B cell (primary cell): ENCODE data around the gene GABRG3. TPM values are rescaled to one million over a fixed set of nuclear protein-coding genes. Genes with fewer than 3 reads are reported as not detected.
"Not testable (repeated sequence)": the region's sequence is repeated elsewhere in the genome, so short reads cannot be mapped to it uniquely, and the experiment has no call there.

ENCODE experiments used
- ATAC-seq: fragments of 200-7000 bp; cut with Tn5 transposase; one replicate; pipeline ENCODE4 v1.10.0; 2021; ENCODE audit warnings: low read depth, mild to moderate bottlenecking, moderate number of reproducible peaks, moderate library complexity
- CTCF ChIA-PET: fragments of 350-600 bp; sonication (Branson Sonifier 250); formaldehyde crosslinking; loops from one replicate; lab custom pipeline; 2021; ENCODE audit warnings: antibody characterized with exemption, inconsistent platforms; lab: Charles Lee
- POLR2A ChIA-PET: fragments of 350-600 bp; sonication (Branson Sonifier 250); formaldehyde crosslinking; loops from one replicate; lab custom pipeline; 2021; ENCODE audit warnings: antibody characterized with exemption; lab: Charles Lee
- DNase-seq: peaks from one replicate; pipeline ENCODE4 v3.0.0; 2013
- H2AFZ ChIP-seq: 2 replicates; pipeline ENCODE4 v1.6.1; 2012; ENCODE audit warnings: mild to moderate bottlenecking, low read depth, low read length; ENCODE audit not compliant: insufficient read depth, poor library complexity, severe bottlenecking
- H3K27ac ChIP-seq, 2 donors: 1 replicate in 1 of 2; 2 replicates in 1 of 2; pipeline ENCODE4 v1.5.1; 2012 to 2013; ENCODE audit warnings: low read length in 2 of 2, mild to moderate bottlenecking in 2 of 2, moderate library complexity in 1 of 2
- H3K27me3 ChIP-seq, 4 experiments: fragments of 200-600 bp in 1 of 4; sonication (generic) in 1 of 4; replicated peaks in 1 of 4; 1 replicate in 2 of 4; 2 replicates in 2 of 4; pipeline versions ENCODE4 v1.6.1 to v1.7.0; 2013 to 2016; ENCODE audit warnings: low read length in 3 of 4, mild to moderate bottlenecking in 2 of 4, mixed read lengths in 1 of 4, moderate library complexity in 1 of 4; ENCODE audit not compliant: insufficient read depth in 4 of 4, control insufficient read depth in 3 of 4; ENCODE audit errors: control extremely low read depth in 1 of 4
- H3K36me3 ChIP-seq, 2 experiments: replicated peaks in 1 of 2; 1 replicate in 1 of 2; 2 replicates in 1 of 2; pipeline versions ENCODE4 v1.6.1 to v1.7.1; 2013; ENCODE audit warnings: low read length in 1 of 2; ENCODE audit not compliant: insufficient read depth in 2 of 2, control insufficient read depth in 1 of 2; ENCODE audit errors: control extremely low read depth in 1 of 2, extremely low read depth in 1 of 2
- H3K4me1 ChIP-seq, 2 donors: fragments of 200-600 bp in 1 of 2; sonication (generic) in 1 of 2; 1 replicate in 1 of 2; 2 replicates in 1 of 2; pipeline versions ENCODE4 v1.5.1 to v1.6.1; 2013 to 2017; ENCODE audit warnings: low read length in 2 of 2; ENCODE audit not compliant: control insufficient read depth in 2 of 2, insufficient read depth in 2 of 2
- H3K4me2 ChIP-seq: replicated peaks from 2 replicates; pipeline ENCODE3; 2012; ENCODE audit warnings: mild to moderate bottlenecking, low read depth, low read length; ENCODE audit not compliant: poor library complexity, severe bottlenecking
- H3K4me3 ChIP-seq, 5 experiments: fragments of 200-600 bp in 1 of 5; sonication (generic) in 1 of 5; 1 replicate in 3 of 5; 2 replicates in 2 of 5; pipeline versions ENCODE4 v1.5.1 to v1.7.0; 2011 to 2016; ENCODE audit warnings: low read length in 4 of 5, mild to moderate bottlenecking in 4 of 5, low read depth in 2 of 5, control low read depth in 1 of 5, moderate library complexity in 1 of 5; ENCODE audit not compliant: insufficient read depth in 1 of 5; ENCODE audit errors: control extremely low read depth in 1 of 5, extremely low read depth in 1 of 5
- H3K79me2 ChIP-seq: fragments of 200-600 bp; sonication (generic); one replicate; pipeline ENCODE4 v1.6.0; 2016; ENCODE audit warnings: low read length; ENCODE audit not compliant: control insufficient read depth, insufficient read depth
- H3K9ac ChIP-seq: fragments of 200-600 bp; sonication (generic); 2 replicates; pipeline ENCODE4 v1.6.1; 2017; ENCODE audit warnings: mild to moderate bottlenecking, low read length, moderate library complexity
- H3K9me3 ChIP-seq, 3 donors: one replicate each; pipeline versions ENCODE4 v1.6.1 to v1.7.1; 2013; ENCODE audit warnings: low read length in 2 of 3; ENCODE audit not compliant: control insufficient read depth in 2 of 3, insufficient read depth in 1 of 3; ENCODE audit errors: control extremely low read depth in 1 of 3
- H4K20me1 ChIP-seq: 2 replicates; pipeline ENCODE4 v1.6.0; 2012; ENCODE audit warnings: mild to moderate bottlenecking, low read length; ENCODE audit not compliant: insufficient read depth, control insufficient read depth, poor library complexity, severe bottlenecking
- H3K27ac Mint-ChIP-seq: one replicate; pipeline ENCODE4 v1.8.0; 2021; ENCODE audit warnings: mixed read lengths
- H3K27me3 Mint-ChIP-seq: one replicate; pipeline ENCODE4 v1.8.0; 2021; ENCODE audit warnings: mixed read lengths
- H3K4me1 Mint-ChIP-seq: one replicate; pipeline ENCODE4 v1.8.0; 2021; ENCODE audit warnings: mixed read lengths
- H3K4me3 Mint-ChIP-seq: one replicate; pipeline ENCODE4 v1.8.0; 2021; ENCODE audit warnings: mixed read lengths
- H3K9me3 Mint-ChIP-seq: one replicate; pipeline ENCODE4 v1.8.0; 2022; ENCODE audit warnings: mixed read lengths; ENCODE audit not compliant: insufficient read depth
- CTCF ChIP-seq: fragments of 200-600 bp; IDR thresholded peaks from one replicate; pipeline ENCODE4 v1.8.0; 2022; ENCODE audit warnings: antibody characterized with exemption, mild to moderate bottlenecking
- EZH2 ChIP-seq: IDR thresholded peaks from 2 replicates; pipeline ENCODE4 v1.6.1; 2012; ENCODE audit warnings: borderline replicate concordance, low read depth, mild to moderate bottlenecking, moderate library complexity, low read length; ENCODE audit not compliant: insufficient read depth, poor library complexity, severe bottlenecking
- WGBS: methylation state at CpG from one replicate; pipeline ENCODE4 v1.1.5; 2013; ENCODE audit warnings: missing lambda C conversion rate; ENCODE audit not compliant: insufficient coverage; 5-methylcytosine and 5-hydroxymethylcytosine counted together
- intact Hi-C: fragments of 100-400 bp; cut with micrococcal nuclease; formaldehyde crosslinking; loops from one replicate; pipeline ENCODE4 v1.10.0; 2022
- polyA plus RNA-seq: library from polyadenylated mRNA; depleted of rRNA; stranded (reverse); fragments of >200 nt; gene quantifications from 2 replicates; pipeline ENCODE4 v1.2.3, GENCODE V29; 2012
- total RNA-seq, 2 donors: library from RNA; stranded (reverse); fragments of 120-200 nt in 1 of 2; gene quantifications; 1 replicate in 1 of 2; 2 replicates in 1 of 2; pipeline versions ENCODE4 v1.2.3 to v1.2.4, GENCODE V29; 2013 to 2022

The GABRG3 gene
- total and polyA plus RNA-seq, 2 donors (not counting 1 experiment from before 2014, with no cell fraction given), result not detected

GRCh38 chr15:27004226-27004625 lies 33.2 kb downstream of the GABRG3 start:
- H2AFZ ChIP-seq, intact Hi-C loops, H3K36me3 ChIP-seq, H3K27ac ChIP-seq, DNase-seq, H3K4me2 ChIP-seq, CTCF ChIA-PET, H3K27me3 ChIP-seq, H3K9ac ChIP-seq, H4K20me1 ChIP-seq, POLR2A ChIA-PET, H3K27me3 Mint-ChIP-seq, H3K4me1 ChIP-seq, H3K79me2 ChIP-seq, H3K9me3 Mint-ChIP-seq, H3K4me3 ChIP-seq, ATAC-seq, H3K4me1 Mint-ChIP-seq, H3K27ac Mint-ChIP-seq, H3K4me3 Mint-ChIP-seq: not testable (repeated sequence)
- H3K9me3 ChIP-seq, result peaks cover 0 to 21% (median 0%) of the 10 kb centered on the region in 3 donors
- WGBS, result 99% methylated on average over 14 of the region's 24 CpGs

- Histone ChIP-seq H3K4me2 (no peak overlapping the region), H2AFZ (no peak overlapping the region), H3K4me1 (no peaks in the 10 kb centered on the region), H3K9ac (no peak overlapping the region), H3K79me2 (no peaks in the 10 kb centered on the region), H3K9me3 (no peaks in the 10 kb centered on the region), H3K36me3 (no peaks in the 10 kb centered on the region), H3K4me3 (no peak overlapping the region), H3K27ac (no peak overlapping the region), H4K20me1 (no peaks in the 10 kb centered on the region), H3K27me3 (peaks cover 0 to 3% (median 0%) of the 10 kb centered on the region in 4 experiments)
- intact Hi-C loops, result no loop called here
- ATAC-seq, result no peak
- H3K4me3 Mint-ChIP-seq, result no peak overlapping the region
- H3K9me3 Mint-ChIP-seq, result peaks cover 3% of the 10 kb centered on the region
- WGBS, result 72% methylated on average over 4 of the region's 10 CpGs
- ChIA-PET POLR2A (no interaction called here), CTCF (no interaction called here)
- H3K4me1 Mint-ChIP-seq, result no peaks in the 10 kb centered on the region
- TF ChIP-seq EZH2, result no peak
- no peak for TF ChIP-seq CTCF
- no peaks in the 10 kb centered on the region for H3K27me3 Mint-ChIP-seq
- no peak overlapping the region for H3K27ac Mint-ChIP-seq
- peak; percentile 4 for DNase-seq
Measured at GRCh38 chr15:27017168-27017809, 46.3 kb downstream of the GABRG3 start.
